Activated T-helper 2 cell treated with anti-CD3 and anti-CD28 coated beads, Interferon-gamma antibody, Interleukin-2, Interleukin-4, amounts not matched to agents 10 μg/mL and 5 μg/mL and 100 μg/mL, durations not matched to agents 14 hours and 24 hours and 36 hours (primary cell): ENCODE data around the gene SFTA2. TPM values are rescaled to one million over a fixed set of nuclear protein-coding genes. Genes with fewer than 3 reads are reported as not detected.
A peak's percentile ranks its signal among the peaks of the same experiment; 100 is the strongest.
"Not testable (repeated sequence)": the region's sequence is repeated elsewhere in the genome, so short reads cannot be mapped to it uniquely, and the experiment has no call there.

Source experiments
- DNase-seq: peaks from one replicate; pipeline ENCODE4 v3.0.0; 2021; ENCODE audit warnings: low spot score
- H3K27ac Mint-ChIP-seq: one replicate; pipeline ENCODE4 v1.8.0; 2021; ENCODE audit warnings: mixed read lengths
- H3K27me3 Mint-ChIP-seq: one replicate; pipeline ENCODE4 v1.8.0; 2021; ENCODE audit warnings: low read depth, mixed read lengths
- H3K36me3 Mint-ChIP-seq: one replicate; pipeline ENCODE4 v1.8.0; 2021; ENCODE audit warnings: low read depth, mixed read lengths
- H3K4me1 Mint-ChIP-seq: one replicate; pipeline ENCODE4 v1.8.0; 2021; ENCODE audit warnings: low read depth, mixed read lengths
- H3K4me3 Mint-ChIP-seq: one replicate; pipeline ENCODE4 v1.8.0; 2021; ENCODE audit warnings: low read depth, mild to moderate bottlenecking, moderate library complexity, mixed read lengths
- H3K9me3 Mint-ChIP-seq: one replicate; pipeline ENCODE4 v1.8.0; 2021; ENCODE audit warnings: mixed read lengths
- intact Hi-C: fragments of 100-400 bp; cut with micrococcal nuclease; formaldehyde crosslinking; loops from one replicate; pipeline ENCODE4 v1.15.1; 2023
- total RNA-seq: library from RNA; stranded (reverse); gene quantifications from 2 replicates; pipeline ENCODE4 v1.2.3, GENCODE V29; 2022

Gene SFTA2
- not detected in 2 replicates for total RNA-seq

DNA sequence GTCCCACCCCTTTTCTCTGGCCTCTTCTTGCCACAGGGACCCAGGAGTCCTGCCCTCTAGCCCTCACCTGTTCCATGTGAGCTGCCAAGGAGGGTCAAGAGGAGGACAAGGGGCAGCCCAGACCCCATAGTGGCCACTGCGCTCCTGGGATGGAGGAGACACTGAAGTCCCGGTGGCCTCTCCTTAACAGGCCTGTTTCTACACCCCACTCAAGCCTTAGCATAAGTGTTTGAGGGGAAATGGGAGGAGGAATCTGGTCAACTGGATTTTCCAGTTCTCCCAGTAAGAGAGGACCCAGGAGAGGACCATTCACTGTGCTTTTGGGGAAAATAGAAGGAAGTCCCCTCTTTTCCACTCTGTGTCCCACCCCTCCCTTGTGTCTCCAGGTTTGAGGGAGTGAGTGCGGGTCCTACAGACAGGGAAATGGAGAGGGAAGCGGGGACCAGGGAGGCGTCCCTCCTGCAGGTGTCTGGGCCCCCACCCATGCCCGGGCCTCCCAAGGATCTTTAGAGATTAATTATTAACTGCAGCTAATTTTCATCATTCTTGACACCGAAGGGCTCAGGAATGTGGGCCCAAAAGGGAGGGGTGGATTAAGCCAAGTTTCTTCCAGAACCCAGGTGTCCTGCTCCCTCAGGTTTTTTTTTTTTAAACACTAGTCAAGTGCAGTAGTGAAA lies at the start of gene SFTA2:
Gene SFTA2 (minus strand): TSS at position 202 of the 677 bp plus-strand sequence. CDS start 74 bp downstream, at position 128.
- H3K36me3 Mint-ChIP-seq, result peaks cover 18% of the 10 kb centered on the region
- H3K4me3 Mint-ChIP-seq, result no peak within 1 kb of the TSS
- no peaks in the 10 kb centered on the region for H3K9me3 Mint-ChIP-seq
- no peak for DNase-seq
- intact Hi-C loops, result no loop called here
- peaks cover 12% of the 10 kb centered on the region for H3K27me3 Mint-ChIP-seq
- no peaks in the 10 kb centered on the region for H3K4me1 Mint-ChIP-seq
- no peak within 1 kb of the TSS for H3K27ac Mint-ChIP-seq

DNA sequence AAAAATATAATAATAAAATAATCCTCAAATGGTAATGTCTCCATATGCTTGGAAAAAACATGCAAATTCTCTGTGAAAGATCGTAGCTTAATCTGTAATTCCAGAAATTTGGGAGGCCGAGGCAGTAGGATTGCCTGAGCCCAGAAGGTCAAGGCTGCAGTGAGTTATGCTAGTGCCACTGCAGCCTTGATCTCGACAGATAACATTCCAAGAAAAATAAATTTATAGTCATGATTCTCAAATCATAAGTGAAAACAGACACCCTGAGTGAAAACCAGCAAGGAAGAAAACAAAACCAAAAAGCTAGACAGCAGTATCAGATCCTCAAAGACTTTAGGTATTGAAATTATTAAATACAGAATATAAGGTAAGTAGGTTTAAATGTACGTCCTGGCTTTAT lies 47.7 kb upstream of the SFTA2 start:
- Mint-ChIP-seq H3K27me3 (peaks cover 37% of the 10 kb centered on the region), H3K9me3 (no peaks in the 10 kb centered on the region), H3K4me3 (no peak overlapping the region), H3K27ac (no peak overlapping the region), H3K36me3 (no peaks in the 10 kb centered on the region), H3K4me1 (peaks cover 2% of the 10 kb centered on the region)
- intact Hi-C loops, result no loop called here
- no peak for DNase-seq

DNA sequence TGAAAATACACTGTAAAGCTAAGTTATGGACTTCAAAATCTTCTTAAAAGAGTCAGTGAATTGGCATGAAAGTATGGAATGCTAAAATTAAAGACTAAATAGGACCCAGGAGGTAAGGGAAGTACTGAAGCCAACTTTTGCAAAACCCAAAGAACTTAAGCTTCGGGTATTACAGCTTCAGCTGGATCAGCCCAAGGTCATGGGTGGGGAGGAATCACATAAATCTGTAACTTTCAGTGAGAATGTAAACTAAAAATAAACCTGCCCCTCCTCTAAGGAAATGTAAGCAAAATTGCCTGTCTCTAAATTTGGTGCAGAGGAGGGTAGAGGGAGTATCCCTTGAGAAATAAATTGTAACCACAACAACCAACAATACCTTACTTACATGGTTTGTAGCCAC lies 47.2 kb upstream of the SFTA2 start:
- Mint-ChIP-seq H3K9me3 (no peaks in the 10 kb centered on the region), H3K36me3 (no peaks in the 10 kb centered on the region), H3K27me3 (peaks cover 37% of the 10 kb centered on the region), H3K4me3 (no peak overlapping the region), H3K27ac (no peak overlapping the region), H3K4me1 (peaks cover 2% of the 10 kb centered on the region)
- no peak for DNase-seq
- intact Hi-C loops, result no loop called here

- H3K4me1 Mint-ChIP-seq, result no peaks in the 10 kb centered on the region
- no peak for DNase-seq
- H3K36me3 Mint-ChIP-seq, result no peaks in the 10 kb centered on the region
- H3K27me3 Mint-ChIP-seq, result peaks cover 28% of the 10 kb centered on the region
- intact Hi-C loops, result no loop called here
- no peaks in the 10 kb centered on the region for H3K9me3 Mint-ChIP-seq
- no peak overlapping the region for H3K4me3 Mint-ChIP-seq
- no peak overlapping the region for H3K27ac Mint-ChIP-seq
Observed at GRCh38 chr6:30974490-30975252, 42.7 kb upstream of the SFTA2 start.

GRCh38 chr6:30972816-30973215 lies 40.8 kb upstream of the SFTA2 start:
- H3K36me3 Mint-ChIP-seq, result no peaks in the 10 kb centered on the region
- peaks cover 18% of the 10 kb centered on the region for H3K27me3 Mint-ChIP-seq
- H3K27ac Mint-ChIP-seq, result no peak overlapping the region
- no peak for DNase-seq
- H3K4me3 Mint-ChIP-seq, result no peak overlapping the region
- H3K9me3 Mint-ChIP-seq, result no peaks in the 10 kb centered on the region
- no peaks in the 10 kb centered on the region for H3K4me1 Mint-ChIP-seq
- intact Hi-C loops, result no loop called here

DNA sequence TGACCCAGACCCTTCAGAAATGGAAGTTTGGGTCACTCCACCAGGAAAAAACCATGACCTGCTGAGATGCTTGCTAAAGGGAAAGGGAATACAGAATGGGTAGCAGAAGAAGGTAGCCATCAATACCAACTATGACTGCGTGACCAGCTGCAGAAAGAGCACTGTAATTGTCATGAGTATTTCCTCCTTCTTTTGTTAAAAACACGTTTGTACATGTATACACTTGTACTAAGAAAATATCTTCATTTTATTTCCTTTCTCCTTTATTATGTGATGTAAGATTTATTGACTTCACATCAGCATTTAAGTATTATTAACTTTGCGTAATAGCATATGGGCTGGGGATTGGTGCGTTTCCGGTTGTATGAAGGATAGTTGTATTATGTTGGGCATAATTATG lies 39.0 kb upstream of the SFTA2 start:
- Mint-ChIP-seq H3K27ac (no peak overlapping the region), H3K4me1 (no peaks in the 10 kb centered on the region), H3K4me3 (no peak overlapping the region), H3K27me3 (peaks cover 21% of the 10 kb centered on the region), H3K9me3 (no peaks in the 10 kb centered on the region), H3K36me3 (no peaks in the 10 kb centered on the region)
- intact Hi-C loops, result no loop called here
- DNase-seq, result no peak

DNA sequence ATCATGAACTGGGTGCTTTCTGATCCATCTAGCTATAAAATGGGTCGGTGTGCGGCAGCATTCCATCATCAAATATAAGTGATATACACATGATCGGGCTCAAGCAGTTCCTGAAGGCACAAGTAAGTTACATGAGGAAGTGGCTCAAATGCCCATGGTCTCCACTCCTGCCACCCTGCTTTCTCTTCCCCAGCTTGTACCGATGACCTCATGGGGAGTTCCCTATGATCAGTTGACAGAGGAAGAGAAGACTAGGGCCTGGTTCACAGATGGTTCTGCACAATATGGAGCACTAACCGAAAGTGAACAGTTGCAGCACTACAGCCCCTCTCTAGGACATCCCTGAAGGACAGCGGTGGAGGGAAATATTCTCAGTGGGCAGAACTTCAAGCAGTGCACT lies 37.2 kb upstream of the SFTA2 start:
- Mint-ChIP-seq H3K27me3 (peaks cover 29% of the 10 kb centered on the region), H3K4me1 (peaks cover 14% of the 10 kb centered on the region)
- H3K9me3 Mint-ChIP-seq, H3K27ac Mint-ChIP-seq, H3K36me3 Mint-ChIP-seq, intact Hi-C loops, DNase-seq, H3K4me3 Mint-ChIP-seq: not testable (repeated sequence)

GRCh38 chr6:30966154-30966553 lies 34.2 kb upstream of the SFTA2 start:
- no peaks in the 10 kb centered on the region for H3K36me3 Mint-ChIP-seq
- no peak for DNase-seq
- H3K27ac Mint-ChIP-seq, result no peak overlapping the region
- H3K4me3 Mint-ChIP-seq, result no peak overlapping the region
- H3K27me3 Mint-ChIP-seq, result peaks cover 21% of the 10 kb centered on the region
- H3K9me3 Mint-ChIP-seq, result no peaks in the 10 kb centered on the region
- intact Hi-C loops, result no loop called here
- H3K4me1 Mint-ChIP-seq, result peaks cover 18% of the 10 kb centered on the region

- peaks cover 23% of the 10 kb centered on the region for H3K27me3 Mint-ChIP-seq
- H3K9me3 Mint-ChIP-seq, result no peaks in the 10 kb centered on the region
- H3K4me3 Mint-ChIP-seq, result no peak overlapping the region
- H3K4me1 Mint-ChIP-seq, result peaks cover 18% of the 10 kb centered on the region
- H3K27ac Mint-ChIP-seq, result no peak overlapping the region
- intact Hi-C loops, result no loop called here
- no peak for DNase-seq
- H3K36me3 Mint-ChIP-seq, result no peaks in the 10 kb centered on the region
Observed at GRCh38 chr6:30965140-30965601, 33.2 kb upstream of the SFTA2 start.

- peak; percentile 11 for DNase-seq
Observed at GRCh38 chr6:30964075-30964474, 32.1 kb upstream of the SFTA2 start.

DNA sequence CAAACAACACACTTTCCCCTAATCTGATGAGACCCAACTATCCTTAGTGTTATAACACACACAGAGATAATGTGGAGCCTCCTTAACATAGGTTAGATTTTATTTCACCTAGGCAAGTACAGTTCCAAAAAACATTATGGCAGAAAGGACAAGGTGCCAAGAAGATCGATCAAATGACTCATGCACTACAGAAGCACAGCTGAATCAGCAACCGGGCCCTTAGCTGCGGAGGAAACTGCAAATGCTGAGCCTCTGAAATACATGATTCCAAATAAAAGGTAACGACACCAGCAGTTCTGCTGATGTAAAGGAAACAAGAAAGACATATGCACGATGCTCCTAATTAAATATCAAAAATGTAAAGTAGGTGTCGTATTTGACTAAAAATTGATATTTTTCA lies 31.7 kb upstream of the SFTA2 start:
- no peaks in the 10 kb centered on the region for H3K36me3 Mint-ChIP-seq
- H3K27me3 Mint-ChIP-seq, result peaks cover 28% of the 10 kb centered on the region
- H3K27ac Mint-ChIP-seq, result no peak overlapping the region
- peaks cover 18% of the 10 kb centered on the region for H3K4me1 Mint-ChIP-seq
- no peaks in the 10 kb centered on the region for H3K9me3 Mint-ChIP-seq
- intact Hi-C loops, result no loop called here
- no peak for DNase-seq
- no peak overlapping the region for H3K4me3 Mint-ChIP-seq

More at GRCh38 chr6:30964075-30964474, 32.1 kb upstream of the SFTA2 start:
- H3K36me3 Mint-ChIP-seq, result no peaks in the 10 kb centered on the region
- H3K4me1 Mint-ChIP-seq, result peaks cover 18% of the 10 kb centered on the region
- no peaks in the 10 kb centered on the region for H3K9me3 Mint-ChIP-seq
- intact Hi-C loops, result no loop called here
- H3K4me3 Mint-ChIP-seq, result no peak overlapping the region
- H3K27me3 Mint-ChIP-seq, result peaks cover 27% of the 10 kb centered on the region
- H3K27ac Mint-ChIP-seq, result no peak overlapping the region

DNA sequence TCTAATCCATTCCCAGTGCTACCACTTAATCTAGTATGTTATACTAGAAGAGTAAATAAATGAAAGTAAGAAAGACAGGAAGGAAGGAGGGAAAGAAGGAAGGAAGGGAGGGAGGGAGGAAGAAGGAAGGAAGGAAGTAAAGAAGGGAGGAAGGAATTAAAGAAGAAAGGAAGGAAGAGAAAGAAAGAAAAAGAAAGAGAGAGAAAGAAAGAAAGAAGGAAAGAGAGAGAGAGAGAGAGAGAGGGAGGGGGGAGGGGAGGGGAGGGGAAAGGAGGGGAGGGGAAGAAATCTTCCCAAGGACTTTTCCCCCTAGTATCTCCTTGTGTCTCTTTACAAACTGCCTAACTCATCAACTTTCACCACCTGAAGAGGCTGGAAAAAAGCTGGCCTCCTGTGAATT lies 30.7 kb upstream of the SFTA2 start:
- Mint-ChIP-seq H3K4me1 (peaks cover 18% of the 10 kb centered on the region), H3K27ac (no peak overlapping the region), H3K27me3 (peaks cover 34% of the 10 kb centered on the region), H3K4me3 (no peak overlapping the region), H3K36me3 (no peaks in the 10 kb centered on the region), H3K9me3 (no peaks in the 10 kb centered on the region)
- intact Hi-C loops, result no loop called here
- no peak for DNase-seq

DNA sequence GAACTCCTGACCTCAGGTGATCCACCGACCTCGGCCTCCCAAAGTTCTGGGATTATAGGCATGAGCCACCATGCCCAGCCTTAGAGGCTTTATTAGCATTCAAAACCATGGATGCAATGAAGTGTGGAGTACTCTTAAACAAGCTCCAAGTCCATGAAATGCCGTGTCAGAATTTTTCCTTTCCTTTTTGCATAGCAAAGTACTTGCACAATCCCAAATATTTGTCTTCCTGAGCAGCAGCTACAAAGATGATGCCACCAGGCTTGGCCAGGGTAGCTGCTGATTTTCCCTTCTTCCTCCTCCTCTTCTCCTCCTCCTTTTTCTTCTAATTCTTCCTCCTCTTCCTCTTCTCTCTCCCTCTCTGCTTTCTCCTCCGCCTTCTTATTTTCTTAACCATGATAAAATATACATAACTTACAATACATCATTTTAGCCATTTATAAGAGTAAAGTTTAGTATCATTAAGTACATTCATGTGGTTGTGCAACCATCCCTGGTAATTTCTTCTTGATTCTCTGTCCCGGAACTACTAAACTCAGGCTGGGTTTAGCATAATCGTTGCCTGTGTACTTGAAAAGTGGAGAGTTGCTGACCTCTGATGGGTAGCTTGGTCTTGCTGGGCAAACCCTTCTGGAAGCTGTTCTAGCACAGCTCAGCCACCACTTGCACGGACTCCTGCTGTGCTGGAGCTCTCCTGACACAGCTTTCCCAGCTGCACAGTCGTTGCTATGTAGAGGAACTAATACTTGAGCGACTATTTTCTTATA lies 29.1 kb upstream of the SFTA2 start:
- Mint-ChIP-seq H3K9me3 (no peaks in the 10 kb centered on the region), H3K36me3 (no peaks in the 10 kb centered on the region)

More for the DNA sequence above, 29.1 kb upstream of the SFTA2 start:
- intact Hi-C loops, result no loop called here
- Mint-ChIP-seq H3K4me3 (no peak overlapping the region), H3K27ac (no peak overlapping the region), H3K4me1 (peaks cover 18% of the 10 kb centered on the region), H3K27me3 (peaks cover 42% of the 10 kb centered on the region)
- DNase-seq, result no peak
